Skeletal muscle cell (primary cell): Measurements from ENCODE around the gene SHC1.
A peak's percentile ranks its signal among the peaks of the same experiment; 100 is the strongest.

ENCODE experiments used
- DNase-seq: peaks from one replicate; pipeline ENCODE4 v3.0.0-alpha.2; 2010; ENCODE audit warnings: low read depth
- H3K4me3 ChIP-seq: 2 replicates; pipeline ENCODE4 v1.5.1; 2011; ENCODE audit warnings: low read depth, mild to moderate bottlenecking, control low read depth, low read length, moderate library complexity

Gene SHC1

GRCh38 chr1:154944401-154945159 lies 26.0 kb downstream of the SHC1 start:
- DNase-seq: no peak
- no peak overlapping the region for H3K4me3 ChIP-seq

GRCh38 chr1:154943649-154944400 lies 26.7 kb downstream of the SHC1 start:
- no peak for DNase-seq

GRCh38 chr1:154941333-154942013 lies 29.1 kb downstream of the SHC1 start:
- no peak for DNase-seq
- no peak overlapping the region for H3K4me3 ChIP-seq

More at GRCh38 chr1:154943649-154944400, 26.7 kb downstream of the SHC1 start:
- H3K4me3 ChIP-seq: no peak overlapping the region

- no peak for DNase-seq
- H3K4me3 ChIP-seq: no peak overlapping the region
Observed at GRCh38 chr1:154940651-154941194, 29.8 kb downstream of the SHC1 start.

GRCh38 chr1:154940213-154940560 lies 30.4 kb downstream of the SHC1 start:
- DNase-seq: no peak
- no peak overlapping the region for H3K4me3 ChIP-seq

- no peak overlapping the region for H3K4me3 ChIP-seq
- no peak for DNase-seq
Observed at GRCh38 chr1:154938604-154939399, 31.7 kb downstream of the SHC1 start.

- DNase-seq: no peak
- peak overlapping the region; percentile 82 for H3K4me3 ChIP-seq
Observed at GRCh38 chr1:154937988-154938386, 32.6 kb downstream of the SHC1 start.

- peak; percentile 92 for DNase-seq
Observed at GRCh38 chr1:154937085-154937987, 33.2 kb downstream of the SHC1 start.

GRCh38 chr1:154936555-154937084 lies 33.9 kb downstream of the SHC1 start, which contains the start of gene PMVK:
Gene PMVK, minus strand, starts transcription at chr1:154936719. Its CDS starts 34 bp downstream, at chr1:154936685.
- peak; percentile 88 for DNase-seq
- peak within 1 kb of the TSS; percentile 82 for H3K4me3 ChIP-seq

More at GRCh38 chr1:154937085-154937987, 33.2 kb downstream of the SHC1 start:
- H3K4me3 ChIP-seq: peak overlapping the region; percentile 82

- DNase-seq: no peak
- peak overlapping the region; percentile 82 for H3K4me3 ChIP-seq
Observed at GRCh38 chr1:154935749-154936554, 34.6 kb downstream of the SHC1 start.

- H3K4me3 ChIP-seq: no peak overlapping the region
Observed at GRCh38 chr1:154934358-154934948, 36.1 kb downstream of the SHC1 start.

GRCh38 chr1:154931940-154932487 lies 38.5 kb downstream of the SHC1 start:
- no peak for DNase-seq

More at GRCh38 chr1:154934358-154934948, 36.1 kb downstream of the SHC1 start:
- no peak for DNase-seq

GRCh38 chr1:154926201-154926600 lies 44.3 kb downstream of the SHC1 start:
- no peak overlapping the region for H3K4me3 ChIP-seq
- DNase-seq: no peak

More at GRCh38 chr1:154931940-154932487, 38.5 kb downstream of the SHC1 start:
- H3K4me3 ChIP-seq: no peak overlapping the region

- no peak for DNase-seq
- H3K4me3 ChIP-seq: no peak overlapping the region
Observed at GRCh38 chr1:154925335-154926170, 45.0 kb downstream of the SHC1 start.

GRCh38 chr1:154923695-154924094 lies 46.9 kb downstream of the SHC1 start:
- DNase-seq: no peak
- no peak overlapping the region for H3K4me3 ChIP-seq
